CD4-positive, alpha-beta T cell treated with Interleukin-15 for 1 hour (primary cell): ENCODE results near the gene ZMYND12.

ENCODE experiments used
- DNase-seq: peaks from one replicate; pipeline ENCODE4 v3.0.0-alpha.2; 2020

ZMYND12 gene

GRCh38 chr1:42434340-42434739 lies 21.5 kb downstream of the ZMYND12 start:
- DNase-seq, result no peak

- no peak for DNase-seq
Measured at GRCh38 chr1:42433369-42433768, 22.5 kb downstream of the ZMYND12 start.

GRCh38 chr1:42432714-42433113 lies 23.1 kb downstream of the ZMYND12 start:
- DNase-seq, result no peak

- no peak for DNase-seq
Measured at GRCh38 chr1:42431514-42431913, 24.3 kb downstream of the ZMYND12 start.

GRCh38 chr1:42430286-42431135 lies 25.3 kb downstream of the ZMYND12 start:
- DNase-seq, result no peak

GRCh38 chr1:42429603-42430002 lies 26.2 kb downstream of the ZMYND12 start:
- DNase-seq, result no peak

- no peak for DNase-seq
Measured at GRCh38 chr1:42427240-42427639, 28.6 kb downstream of the ZMYND12 start.

- DNase-seq, result no peak
Measured at GRCh38 chr1:42424201-42424600, 31.6 kb downstream of the ZMYND12 start.

GRCh38 chr1:42423681-42424080 lies 32.1 kb downstream of the ZMYND12 start:
- DNase-seq, result no peak

- no peak for DNase-seq
Measured at GRCh38 chr1:42422737-42423136, 33.1 kb downstream of the ZMYND12 start.

GRCh38 chr1:42420911-42421585 lies 34.8 kb downstream of the ZMYND12 start:
- DNase-seq, result no peak

GRCh38 chr1:42420121-42420520 lies 35.7 kb downstream of the ZMYND12 start:
- no peak for DNase-seq

- no peak for DNase-seq
Measured at GRCh38 chr1:42419126-42419821, 36.5 kb downstream of the ZMYND12 start.

- no peak for DNase-seq
Measured at GRCh38 chr1:42418516-42418915, 37.3 kb downstream of the ZMYND12 start.

- no peak for DNase-seq
Measured at GRCh38 chr1:42417166-42417565, 38.7 kb downstream of the ZMYND12 start.

- DNase-seq, result no peak
Measured at GRCh38 chr1:42414551-42415496, 41.0 kb downstream of the ZMYND12 start.

- no peak for DNase-seq
Measured at GRCh38 chr1:42403880-42404400, 51.9 kb downstream of the ZMYND12 start.

- DNase-seq, result no peak
Measured at GRCh38 chr1:42399315-42400100, 56.3 kb downstream of the ZMYND12 start.

GRCh38 chr1:42392967-42393848 lies 62.6 kb downstream of the ZMYND12 start:
- no peak for DNase-seq

- DNase-seq, result no peak
Measured at GRCh38 chr1:42392255-42392654, 63.6 kb downstream of the ZMYND12 start.
